ENCODE data around the gene SORCS1.

The SORCS1 gene

DNA sequence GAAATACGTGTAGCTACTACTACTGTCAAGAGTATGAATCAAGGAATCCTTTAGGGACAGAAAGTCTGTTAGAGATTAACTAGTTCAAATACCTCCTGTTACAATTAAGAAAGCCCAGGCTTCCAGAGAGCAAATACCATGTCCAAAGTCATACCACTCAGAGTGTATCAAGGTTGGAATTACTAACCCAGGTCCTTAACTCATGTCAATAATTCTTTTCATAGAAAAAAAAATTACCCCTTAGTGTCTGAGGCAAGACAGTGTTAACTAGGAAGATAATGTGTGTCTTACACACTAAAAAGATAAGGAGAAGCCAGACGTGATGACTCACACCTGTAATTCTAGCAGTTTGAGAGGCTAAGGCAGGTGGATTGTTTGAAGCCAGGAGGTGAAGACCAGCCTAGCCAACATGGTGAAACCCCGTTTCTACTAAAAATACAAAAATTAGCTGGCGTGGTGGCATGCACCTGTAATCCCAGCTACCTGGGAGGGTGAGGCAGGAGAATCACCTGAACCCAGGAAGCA is 423.4 kb downstream of the SORCS1 start:
- H3K36me3 ChIP-seq (ENCODE audit: insufficient read depth, low read length), result no peaks in the 10 kb centered on the region
- no peaks in the 10 kb centered on the region for H3K4me1 ChIP-seq (ENCODE audit: insufficient read depth, low read length, severe bottlenecking)
- no peaks in the 10 kb centered on the region for H3K79me2 ChIP-seq (ENCODE audit: insufficient read depth, low read length)
- no peaks in the 10 kb centered on the region; the same call in 1 of the 2 replicates for H3K27me3 ChIP-seq (ENCODE audit: insufficient read depth, low read length)
- H3K9ac ChIP-seq (ENCODE audit: low read length), result no peak overlapping the region
- H4K20me1 ChIP-seq (ENCODE audit: insufficient read depth, low read length), result no peaks in the 10 kb centered on the region
- H3F3A ChIP-seq (ENCODE audit: insufficient read depth, low read length), result no peaks in the 10 kb centered on the region
- no peak overlapping the region for H2AFZ ChIP-seq (ENCODE audit: low read length)
- H3K27ac ChIP-seq (ENCODE audit: low read depth, low read length, poor library complexity, severe bottlenecking), result no peak overlapping the region
- H3K4me3 ChIP-seq (ENCODE audit: low read depth, low read length, poor library complexity, severe bottlenecking), result no peak overlapping the region
- no peak overlapping the region for H3K4me2 ChIP-seq (ENCODE audit: low read length)
- TF ChIP-seq, protein P1, sequence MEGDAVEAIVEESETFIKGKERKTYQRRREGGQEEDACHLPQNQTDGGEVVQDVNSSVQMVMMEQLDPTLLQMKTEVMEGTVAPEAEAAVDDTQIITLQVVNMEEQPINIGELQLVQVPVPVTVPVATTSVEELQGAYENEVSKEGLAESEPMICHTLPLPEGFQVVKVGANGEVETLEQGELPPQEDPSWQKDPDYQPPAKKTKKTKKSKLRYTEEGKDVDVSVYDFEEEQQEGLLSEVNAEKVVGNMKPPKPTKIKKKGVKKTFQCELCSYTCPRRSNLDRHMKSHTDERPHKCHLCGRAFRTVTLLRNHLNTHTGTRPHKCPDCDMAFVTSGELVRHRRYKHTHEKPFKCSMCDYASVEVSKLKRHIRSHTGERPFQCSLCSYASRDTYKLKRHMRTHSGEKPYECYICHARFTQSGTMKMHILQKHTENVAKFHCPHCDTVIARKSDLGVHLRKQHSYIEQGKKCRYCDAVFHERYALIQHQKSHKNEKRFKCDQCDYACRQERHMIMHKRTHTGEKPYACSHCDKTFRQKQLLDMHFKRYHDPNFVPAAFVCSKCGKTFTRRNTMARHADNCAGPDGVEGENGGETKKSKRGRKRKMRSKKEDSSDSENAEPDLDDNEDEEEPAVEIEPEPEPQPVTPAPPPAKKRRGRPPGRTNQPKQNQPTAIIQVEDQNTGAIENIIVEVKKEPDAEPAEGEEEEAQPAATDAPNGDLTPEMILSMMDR (IDR thresholded peaks at IDR 0.05; ENCODE audit: low read length), result no peak
- TF ChIP-seq EZH2 (IDR thresholded peaks at IDR 0.05; ENCODE audit: borderline replicate concordance, low read length), result no peak
- H3K9me2 ChIP-seq (ENCODE audit: low read depth, low read length), result no peaks in the 10 kb centered on the region
- no peaks in the 10 kb centered on the region for H3K9me3 ChIP-seq (ENCODE audit: low read length)

DNA sequence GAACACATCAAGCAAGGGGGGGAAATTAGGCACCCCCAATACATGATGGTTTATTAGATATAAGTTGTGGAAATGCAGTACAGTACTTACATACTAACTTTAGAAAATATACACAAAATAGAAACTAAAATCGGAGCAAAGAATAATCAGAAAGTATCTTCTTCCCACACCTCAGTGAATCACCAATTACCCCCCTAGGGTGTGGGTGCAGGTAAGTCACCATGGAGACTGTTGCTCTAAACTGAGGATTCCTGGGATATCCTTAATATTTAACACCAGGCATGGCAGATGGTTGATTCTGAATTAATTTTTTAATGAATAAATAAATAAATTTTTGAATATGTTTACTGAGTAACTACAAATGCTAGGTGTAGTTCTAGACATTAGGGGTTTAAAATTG is 424.4 kb downstream of the SORCS1 start:
- TF ChIP-seq, protein P1 (IDR thresholded peaks at IDR 0.05; ENCODE audit: low read length), result no peak
- TF ChIP-seq EZH2 (IDR thresholded peaks at IDR 0.05; ENCODE audit: borderline replicate concordance, low read length), result no peak
- Histone ChIP-seq H3F3A (ENCODE audit: insufficient read depth, low read length) (no peaks in the 10 kb centered on the region), H3K27ac (ENCODE audit: low read depth, low read length, poor library complexity, severe bottlenecking) (no peak overlapping the region), H4K20me1 (ENCODE audit: insufficient read depth, low read length) (no peaks in the 10 kb centered on the region), H3K4me1 (ENCODE audit: insufficient read depth, low read length, severe bottlenecking) (no peaks in the 10 kb centered on the region), H3K9me3 (ENCODE audit: low read length) (no peaks in the 10 kb centered on the region), H3K9ac (ENCODE audit: low read length) (no peak overlapping the region), H3K4me3 (ENCODE audit: low read depth, low read length, poor library complexity, severe bottlenecking) (no peak overlapping the region), H3K4me2 (ENCODE audit: low read length) (no peak overlapping the region), H3K79me2 (ENCODE audit: insufficient read depth, low read length) (no peaks in the 10 kb centered on the region), H3K9me2 (ENCODE audit: low read depth, low read length) (no peaks in the 10 kb centered on the region), H3K36me3 (ENCODE audit: insufficient read depth, low read length) (no peaks in the 10 kb centered on the region), H3K27me3 (ENCODE audit: insufficient read depth, low read length) (no peaks in the 10 kb centered on the region; the same call in 1 of the 2 replicates), H2AFZ (ENCODE audit: low read length) (no peak overlapping the region)

DNA sequence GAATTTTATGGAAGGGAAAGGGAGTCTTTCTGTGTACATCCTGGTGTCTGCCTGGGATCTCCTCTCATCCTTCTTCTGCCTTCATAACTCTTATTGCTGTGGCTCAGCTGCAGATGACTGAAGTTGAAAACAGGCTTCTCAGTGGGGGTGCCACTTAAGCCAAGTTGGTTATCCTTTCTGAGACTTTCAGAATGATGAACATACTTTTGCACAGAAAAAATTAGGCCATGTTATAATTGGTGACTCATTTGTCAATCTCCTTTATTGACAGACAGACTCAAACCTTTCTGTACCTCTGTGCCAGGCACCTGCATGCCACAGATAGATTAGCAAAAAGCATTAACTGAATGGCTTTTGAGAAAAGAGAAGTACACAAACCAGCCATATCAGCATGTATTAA is 430.3 kb downstream of the SORCS1 start:
- Histone ChIP-seq H3F3A (ENCODE audit: insufficient read depth, low read length) (no peaks in the 10 kb centered on the region), H3K4me3 (ENCODE audit: low read depth, low read length, poor library complexity, severe bottlenecking) (no peak overlapping the region), H3K4me1 (ENCODE audit: insufficient read depth, low read length, severe bottlenecking) (no peaks in the 10 kb centered on the region), H3K27ac (ENCODE audit: low read depth, low read length, poor library complexity, severe bottlenecking) (no peak overlapping the region), H3K9me3 (ENCODE audit: low read length) (no peaks in the 10 kb centered on the region), H3K9me2 (ENCODE audit: low read depth, low read length) (no peaks in the 10 kb centered on the region), H3K27me3 (ENCODE audit: insufficient read depth, low read length) (no peaks in the 10 kb centered on the region; the same call in 1 of the 2 replicates), H3K4me2 (ENCODE audit: low read length) (no peak overlapping the region), H4K20me1 (ENCODE audit: insufficient read depth, low read length) (no peaks in the 10 kb centered on the region), H3K36me3 (ENCODE audit: insufficient read depth, low read length) (no peaks in the 10 kb centered on the region), H3K79me2 (ENCODE audit: insufficient read depth, low read length) (no peaks in the 10 kb centered on the region), H3K9ac (ENCODE audit: low read length) (no peak overlapping the region), H2AFZ (ENCODE audit: low read length) (no peak overlapping the region)
- TF ChIP-seq, protein P1 (IDR thresholded peaks at IDR 0.05; ENCODE audit: low read length), result no peak
- TF ChIP-seq EZH2 (IDR thresholded peaks at IDR 0.05; ENCODE audit: borderline replicate concordance, low read length), result no peak
